ENCODE measurements around the gene CLCN7. TPM values are rescaled to one million over a fixed set of nuclear protein-coding genes. Genes with fewer than 3 reads are reported as not detected.

CLCN7 gene
- 100 to 1,000 TPM in 1 of 2 donors, 10 to 100 TPM in 1; 73.3 to 103 TPM for total RNA-seq
- polyA plus RNA-seq, result 100 to 1,000 TPM in 1 of 2 donors, 10 to 100 TPM in 1; 61.1 to 119 TPM
- long read RNA-seq, donor 1, full-length matches to known transcripts, result 4 of 4 reads
- long read RNA-seq, donor 1, partial matches to known transcripts, result 0 of 4 reads
- long read RNA-seq, donor 1, other reads (novel, unspliced or antisense), result 0 of 4 reads
- long read RNA-seq, donor 2, partial matches to known transcripts, result 0 of 1 reads
- long read RNA-seq, donor 2, other reads (novel, unspliced or antisense), result 0 of 1 reads
- long read RNA-seq, donor 3, full-length matches to known transcripts, result 2 of 2 reads
- long read RNA-seq, donor 3, partial matches to known transcripts, result 0 of 2 reads
- long read RNA-seq, donor 3, other reads (novel, unspliced or antisense), result 0 of 2 reads
- long read RNA-seq, donor 4, full-length matches to known transcripts, result 2 of 2 reads
- long read RNA-seq, donor 4, partial matches to known transcripts, result 0 of 2 reads
- long read RNA-seq, donor 4, other reads (novel, unspliced or antisense), result 0 of 2 reads
- long read RNA-seq, donor 5, full-length matches to known transcripts, result 8 of 8 reads
- long read RNA-seq, donor 5, partial matches to known transcripts, result 0 of 8 reads
- long read RNA-seq, donor 5, other reads (novel, unspliced or antisense), result 0 of 8 reads

- no peak for TF ChIP-seq CTCF (IDR thresholded peaks at IDR 0.05; ENCODE audit: control extremely low read depth, extremely low read depth)
- ATAC-seq (ENCODE audit: insufficient read depth, low FRiP score), result peak; percentile 92
- Histone ChIP-seq H3K27me3 (ENCODE audit: control insufficient read depth in 3 of 3, insufficient read depth in 3 of 3, low read length in 2 of 3) (no peaks in the 10 kb centered on the region), H3K4me1 (ENCODE audit: control insufficient read depth in 5 of 5, insufficient read depth in 5 of 5, low read length in 5 of 5) (peaks cover 0 to 20% (median 4%) of the 10 kb centered on the region in 5 donors), H3K36me3 (ENCODE audit: control insufficient read depth in 4 of 4, insufficient read depth in 4 of 4, low read length in 4 of 4) (peaks cover 0 to 2% (median 0%) of the 10 kb centered on the region in 4 donors), H3K9ac (ENCODE audit: insufficient read depth in 1 of 2, low read length in 2 of 2) (peak within 1 kb of the TSS; percentile 61 to 88), H3K9me3 (ENCODE audit: control insufficient read depth in 4 of 4, insufficient read depth in 3 of 4, low read length in 3 of 4) (no peaks in the 10 kb centered on the region), H3K27ac (ENCODE audit: low read depth in 1 of 2, low read length in 1 of 2) (peak within 1 kb of the TSS; percentile 89 to 91), H3K4me3 (peak within 1 kb of the TSS; percentile 96)
- WGBS, 2 donors, result 0 to 1% methylated on average over 73 to 99 of the region's 99 CpGs
- DNase-seq, result peak; percentile 82 to 93 (median 87)
Observed at GRCh38 chr16:1474796-1475551, at the start of gene CLCN7. Gene CLCN7 (minus strand): TSS chr16:1475028. CDS start chr16:1474974, 54 bp downstream.

- Histone ChIP-seq H3K4me1 (ENCODE audit: control insufficient read depth in 5 of 5, insufficient read depth in 5 of 5, low read length in 5 of 5) (peaks cover 0 to 18% (median 3%) of the 10 kb centered on the region in 5 donors), H3K9ac (ENCODE audit: insufficient read depth in 1 of 2, low read length in 2 of 2) (no peak overlapping the region), H3K9me3 (ENCODE audit: control insufficient read depth in 4 of 4, insufficient read depth in 3 of 4, low read length in 3 of 4) (peaks cover 0 to 2% (median 0%) of the 10 kb centered on the region in 4 donors), H3K4me3 (no peak overlapping the region), H3K36me3 (ENCODE audit: control insufficient read depth in 4 of 4, insufficient read depth in 4 of 4, low read length in 4 of 4) (peaks cover 0 to 34% (median 0%) of the 10 kb centered on the region in 4 donors), H3K27ac (ENCODE audit: low read depth in 1 of 2, low read length in 1 of 2) (no peak overlapping the region), H3K27me3 (ENCODE audit: control insufficient read depth in 3 of 3, insufficient read depth in 3 of 3, low read length in 2 of 3) (no peaks in the 10 kb centered on the region)
- no peak for DNase-seq
- WGBS, 2 donors, result 93 to 94% methylated on average over 26 of the region's 26 CpGs
- TF ChIP-seq CTCF (IDR thresholded peaks at IDR 0.05; ENCODE audit: control extremely low read depth, extremely low read depth), result no peak
- no peak for ATAC-seq (ENCODE audit: insufficient read depth, low FRiP score)
Observed at GRCh38 chr16:1524366-1524765, 49.5 kb upstream of the CLCN7 start.

- H3K27me3 ChIP-seq (ENCODE audit: control insufficient read depth in 3 of 3, insufficient read depth in 3 of 3, low read length in 2 of 3), result no peaks in the 10 kb centered on the region
- ATAC-seq (ENCODE audit: insufficient read depth, low FRiP score) (no peak), DNase-seq (no peak)
- H3K4me3 ChIP-seq, result no peak overlapping the region
- H3K27ac ChIP-seq (ENCODE audit: low read depth in 1 of 2, low read length in 1 of 2), result no peak overlapping the region
- peaks cover 0 to 15% (median 3%) of the 10 kb centered on the region in 5 donors for H3K4me1 ChIP-seq (ENCODE audit: control insufficient read depth in 5 of 5, insufficient read depth in 5 of 5, low read length in 5 of 5)
- H3K9me3 ChIP-seq (ENCODE audit: control insufficient read depth in 4 of 4, insufficient read depth in 3 of 4, low read length in 3 of 4), result peaks cover 0 to 2% (median 0%) of the 10 kb centered on the region in 4 donors
- 93 to 95% methylated on average over 29 to 30 of the region's 30 CpGs for WGBS, 2 donors
- peaks cover 0 to 35% (median 2%) of the 10 kb centered on the region in 4 donors for H3K36me3 ChIP-seq (ENCODE audit: control insufficient read depth in 4 of 4, insufficient read depth in 4 of 4, low read length in 4 of 4)
- TF ChIP-seq CTCF (IDR thresholded peaks at IDR 0.05; ENCODE audit: control extremely low read depth, extremely low read depth), result no peak
- H3K9ac ChIP-seq (ENCODE audit: insufficient read depth in 1 of 2, low read length in 2 of 2), result no peak overlapping the region
Observed at GRCh38 chr16:1523581-1524245, 48.9 kb upstream of the CLCN7 start.

Data from lung (tissue), 16 donors.